HG03039 (cell line): ENCODE results near the gene GMDS.

Experiments
- ATAC-seq: cut with Tn5 transposase; IDR thresholded peaks from one replicate; pipeline ENCODE4 v1.9.1; 2021; ENCODE audit warnings: mild to moderate bottlenecking, moderate library complexity; ENCODE audit not compliant: unreplicated experiment

GMDS gene

GRCh38 chr6:1910621-1911407, 334.6 kb downstream of the GMDS start:
- no peak for ATAC-seq

DNA sequence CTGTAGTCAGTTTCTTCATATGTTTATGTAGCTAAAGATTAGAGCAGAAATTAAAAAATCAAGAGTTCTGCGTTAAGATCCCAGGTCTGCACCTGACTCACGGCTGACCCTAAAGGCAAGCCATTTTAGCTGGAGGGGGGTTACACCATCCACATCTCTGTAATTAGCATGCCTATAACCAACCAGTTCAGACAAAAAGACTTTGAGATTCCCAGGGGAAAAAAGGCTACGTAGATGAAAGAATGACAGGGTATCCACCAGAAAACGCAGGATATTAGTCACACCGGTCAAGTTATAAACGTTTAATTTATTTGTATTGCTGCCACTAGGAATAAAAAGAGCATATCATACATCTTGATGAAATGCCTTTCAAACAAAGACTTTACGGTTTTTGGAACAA, 336.6 kb downstream of the GMDS start:
- ATAC-seq = no peak

- no peak for ATAC-seq
These were observed 338.8 kb downstream of the GMDS start for GRCh38 chr6:1906609-1907008.

- no peak for ATAC-seq
These were observed 339.4 kb downstream of the GMDS start for GRCh38 chr6:1906014-1906413.

GRCh38 chr6:1904898-1905297, 340.5 kb downstream of the GMDS start:
- ATAC-seq = no peak

GRCh38 chr6:1904466-1904799, 341.0 kb downstream of the GMDS start:
- ATAC-seq = no peak

GRCh38 chr6:1903780-1904465, 341.5 kb downstream of the GMDS start:
- ATAC-seq = no peak

DNA sequence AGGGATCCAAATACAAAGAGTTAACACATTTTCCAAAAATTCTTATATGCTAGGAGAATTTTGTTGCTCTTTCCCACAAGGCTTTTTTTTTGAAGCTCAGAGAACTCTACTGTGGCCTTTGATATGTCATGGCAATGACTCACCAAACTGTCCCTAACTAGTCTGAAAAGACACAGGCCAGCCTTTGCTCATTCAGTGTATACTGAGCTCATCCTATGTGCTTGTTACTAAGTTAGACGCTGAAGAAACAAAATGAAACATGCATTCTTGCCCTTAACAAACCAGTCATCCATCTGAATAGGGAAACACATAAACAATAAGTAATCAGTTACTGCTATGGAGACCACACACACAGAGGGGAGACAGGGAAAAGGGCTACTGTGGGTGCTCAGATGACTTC, 343.8 kb downstream of the GMDS start:
- ATAC-seq = no peak

GRCh38 chr6:1896897-1897296, 348.5 kb downstream of the GMDS start:
- no peak for ATAC-seq

DNA sequence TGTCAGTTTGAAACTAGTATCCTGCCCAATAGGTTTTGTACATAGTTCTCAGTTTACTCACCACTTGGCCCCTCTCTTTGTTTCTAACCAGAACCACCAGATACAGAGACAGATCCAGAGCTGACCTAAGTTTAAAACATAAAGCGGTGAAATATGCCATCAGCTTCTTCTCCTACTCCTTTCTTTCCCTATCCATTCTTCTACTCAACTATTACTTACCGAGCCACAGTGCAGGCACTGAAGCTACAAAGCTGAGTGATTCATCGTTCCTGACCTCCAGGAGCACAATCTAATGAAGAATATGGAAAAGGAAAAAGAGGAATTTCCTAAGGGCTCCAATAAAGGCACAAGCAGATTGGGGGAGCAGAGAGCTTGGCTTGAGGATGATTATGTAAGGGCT, 349.7 kb downstream of the GMDS start:
- no peak for ATAC-seq

DNA sequence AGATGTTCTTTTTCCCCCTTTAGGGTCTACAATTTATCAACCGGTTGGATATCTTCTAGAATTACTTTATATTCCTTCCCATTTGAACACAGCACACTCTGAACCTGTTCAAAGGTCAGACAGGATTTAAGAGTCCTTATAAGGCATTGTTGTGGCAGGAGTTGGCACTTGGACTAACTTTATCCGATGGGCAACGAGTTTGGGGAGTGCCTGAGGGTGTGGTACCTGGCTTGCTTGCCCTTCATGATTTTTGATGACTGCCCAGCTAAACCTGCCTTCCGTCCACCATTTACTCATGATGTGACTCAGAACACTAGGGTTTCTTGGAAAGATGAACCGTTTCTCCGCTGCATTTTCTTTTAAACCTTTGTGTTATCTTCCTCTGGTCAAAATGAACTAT, 350.5 kb downstream of the GMDS start:
- ATAC-seq = no peak

DNA sequence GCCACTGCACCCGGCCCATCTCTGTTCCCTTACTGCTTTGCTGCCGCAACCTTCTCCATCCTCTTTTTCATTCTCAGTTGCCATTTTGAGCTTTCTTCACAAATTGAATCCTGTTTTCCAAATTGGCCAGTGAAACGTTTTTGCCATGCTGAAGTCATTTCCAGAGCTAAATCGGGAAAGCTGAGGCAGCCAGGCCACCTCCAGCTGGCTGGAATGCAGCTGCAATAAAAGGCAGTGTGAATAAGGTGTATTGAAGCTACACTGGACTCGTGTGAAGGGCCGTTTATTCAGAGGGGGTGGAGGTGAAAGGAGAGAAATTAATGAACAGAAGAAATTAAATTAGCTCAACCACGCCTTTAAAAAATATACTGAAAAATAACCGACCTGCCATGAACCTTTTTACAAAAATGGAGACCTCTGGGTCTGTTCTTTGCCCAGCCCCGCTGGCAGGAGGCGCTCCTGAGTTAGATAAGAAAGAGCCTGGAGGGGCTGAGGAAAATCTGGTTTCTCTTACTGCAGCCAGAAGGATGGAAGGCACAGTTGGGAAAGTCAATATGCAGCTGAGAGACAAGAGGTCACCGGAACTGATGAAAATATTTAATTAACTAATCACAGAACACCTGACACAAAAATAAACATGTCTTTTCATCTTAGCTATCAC, 351.8 kb downstream of the GMDS start:
- no peak for ATAC-seq

DNA sequence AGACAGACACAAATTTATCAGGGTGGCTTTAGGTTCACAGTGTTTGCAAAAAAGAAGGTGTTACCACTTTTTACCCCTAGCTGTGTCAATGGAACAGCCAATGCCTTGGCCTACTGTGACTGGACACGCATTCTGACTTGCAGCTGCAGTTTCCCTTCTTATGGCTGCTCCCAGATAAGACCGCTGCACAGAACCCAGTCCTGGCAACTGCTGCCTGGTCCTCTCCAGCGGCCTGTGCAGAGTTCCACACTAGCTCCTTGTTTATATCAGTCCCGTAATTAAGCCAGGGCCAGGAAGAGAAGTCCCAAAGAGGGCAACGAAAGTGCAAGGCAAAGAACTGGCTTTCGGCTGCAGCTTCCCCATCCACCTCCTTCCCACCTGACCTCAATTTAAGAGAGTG, 352.7 kb downstream of the GMDS start:
- no peak for ATAC-seq

GRCh38 chr6:1890987-1891386, 354.4 kb downstream of the GMDS start:
- no peak for ATAC-seq

GRCh38 chr6:1890071-1890470, 355.3 kb downstream of the GMDS start:
- ATAC-seq = no peak

- no peak for ATAC-seq
These were observed 359.8 kb downstream of the GMDS start for GRCh38 chr6:1885576-1886011.

DNA sequence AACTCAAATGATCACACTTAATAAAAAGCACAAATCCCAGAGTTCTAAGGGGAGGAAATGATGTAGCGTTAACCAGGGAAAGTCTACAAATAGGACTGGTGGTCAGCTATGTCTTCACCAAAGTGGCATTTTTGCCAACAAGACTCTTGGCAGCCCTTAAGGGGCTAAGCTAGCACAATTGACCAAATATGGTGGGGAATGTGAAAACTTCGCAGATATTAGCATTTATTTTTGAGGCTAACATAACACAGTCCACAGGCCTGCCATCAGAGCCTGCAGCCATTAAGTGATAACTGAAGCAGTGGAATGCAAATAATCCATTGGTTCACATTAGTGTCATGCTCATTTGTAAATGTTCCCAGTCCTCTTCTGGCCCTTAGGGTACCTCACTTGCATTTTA, 361.1 kb downstream of the GMDS start:
- no peak for ATAC-seq

- ATAC-seq = no peak
These were observed 367.1 kb downstream of the GMDS start for GRCh38 chr6:1878330-1878729.

- ATAC-seq = no peak
These were observed 371.6 kb downstream of the GMDS start for GRCh38 chr6:1873781-1874180.

DNA sequence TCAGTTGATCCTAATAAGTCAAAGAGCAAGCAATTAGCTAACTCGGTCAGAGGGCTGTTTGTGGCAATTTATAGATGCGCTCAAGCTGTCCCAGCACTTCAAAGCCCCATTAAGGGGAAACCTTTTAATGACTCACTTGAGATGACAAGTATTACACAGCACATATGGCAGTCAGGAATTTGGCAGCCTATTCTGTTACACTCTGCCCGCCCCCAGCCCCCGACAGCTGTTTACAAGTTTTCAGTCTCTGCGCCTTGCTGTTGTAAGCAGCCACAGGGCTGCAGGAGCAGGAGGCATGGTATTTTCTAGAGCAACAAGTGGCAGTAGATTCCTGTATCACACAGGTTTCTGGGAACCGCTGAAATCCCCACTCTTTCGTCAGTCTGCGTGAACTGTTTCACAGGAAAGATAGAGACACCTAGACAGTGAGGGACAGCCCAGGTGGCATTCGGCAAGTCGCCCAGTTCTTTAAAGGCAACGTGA, 372.7 kb downstream of the GMDS start:
- ATAC-seq = no peak

GRCh38 chr6:1871724-1872315, 373.6 kb downstream of the GMDS start:
- no peak for ATAC-seq

- ATAC-seq = no peak
These were observed 374.5 kb downstream of the GMDS start for GRCh38 chr6:1870932-1871331.
